Ovary (tissue), 9 donors: Measurements from ENCODE around the gene FAM170B. TPM values are rescaled to one million over a fixed set of nuclear protein-coding genes. Genes with fewer than 3 reads are reported as not detected.

ENCODE experiments used
- DNase-seq, 5 donors: peaks; one replicate each; pipeline ENCODE4 v3.0.0-alpha.2; 2019 to 2020
- H3K27ac ChIP-seq, 2 donors: fragments of 200-600 bp; one replicate each; pipeline versions ENCODE4 v1.5.1 to v1.8.0; 2019 to 2022
- H3K27me3 ChIP-seq: fragments of 200-600 bp; one replicate; pipeline ENCODE4 v1.8.0; 2022
- H3K36me3 ChIP-seq: fragments of 200-600 bp; sonication (generic); one replicate; pipeline ENCODE4 v1.5.1; 2019
- H3K4me1 ChIP-seq: one replicate; pipeline ENCODE4 v1.8.1; 2013; ENCODE audit warnings: mild to moderate bottlenecking, moderate library complexity; ENCODE audit not compliant: insufficient read depth
- H3K4me3 ChIP-seq: fragments of 200-600 bp; sonication (generic); one replicate; pipeline ENCODE4 v1.5.1; 2017
- H3K9me3 ChIP-seq, 2 donors: fragments of 200-600 bp in 1 of 2; sonication (generic) in 1 of 2; one replicate each; pipeline versions ENCODE4 v1.5.1 to v1.8.1; 2013 to 2019; ENCODE audit warnings: mild to moderate bottlenecking in 1 of 2, moderate library complexity in 1 of 2
- EP300 ChIP-seq: sonication (generic); formaldehyde crosslinking; IDR thresholded peaks from one replicate; pipeline ENCODE4 v1.6.1; 2017; ENCODE audit warnings: antibody characterized with exemption
- POLR2A ChIP-seq: fragments of 450-650 bp; IDR thresholded peaks from one replicate; pipeline ENCODE4 v1.6.1; 2017; ENCODE audit warnings: antibody characterized with exemption, mild to moderate bottlenecking, moderate library complexity
- WGBS, 3 donors: extraction: QIAGEN DNeasy Blood & Tissue Kit in 1 of 3; methylation state at CpG; one replicate each; pipeline versions ENCODE4 v1.1.5 to v1.1.7; 2013 to 2017; 5-methylcytosine and 5-hydroxymethylcytosine counted together
- intact Hi-C, 4 donors: fragments of 100-400 bp; cut with DNase I; formaldehyde crosslinking; loops; one replicate each; pipeline versions ENCODE4 v1.11.0 to v1.15.1; 2022 to 2023
- polyA plus RNA-seq, 2 donors: library from polyadenylated mRNA; stranded (reverse); fragments of 200-250 nt in 1 of 2; fragments of 350-450 nt in 1 of 2; fragmentation: Illumina TruSeq in 1 of 2; extraction: RNeasy Lipid Tissue Mini Kit (QIAGEN cat#74804) in 1 of 2; gene quantifications; one replicate each; pipeline ENCODE4 v1.2.3, GENCODE V29; 2013 to 2014
- total RNA-seq, 7 donors: library from RNA; depleted of rRNA in 2 of 7; stranded (reverse); fragments of >200 nt in 2 of 7; fragmentation: NEBNext Ultra II Directional in 3 of 7; extraction: Animal tissue kit (Norgen Biotek cat#: 25700) in 3 of 7; gene quantifications; one replicate each; pipeline versions ENCODE4 v1.1.0 to v1.2.4, GENCODE V29; 2016 to 2023
- TF ChIP-seq, protein P1 (sequence below), 3 donors: fragments of 450-650 bp in 2 of 3; fragments of 200-600 bp in 1 of 3; IDR thresholded peaks; one replicate each; pipeline versions ENCODE4 v1.5.1 to v1.8.0; 2016 to 2022; ENCODE audit warnings: antibody characterized with exemption in 3 of 3, mild to moderate bottlenecking in 1 of 3
- donor health status: DM: no; HTN: no; CAD: no; lungs with moderate emphysema.
- donor health status: DM: no; HTN: no; CAD: no.
- donor health status: Bipolar disorder and iron deficiency.
- donor health status: DM: yes; HTN: yes; CAD: no.
- donor health status: DM: no; HTN: no; CAD: no.
- donor health status: DM: yes; HTN: yes; CAD: no.

The FAM170B gene
- total and polyA plus RNA-seq, 9 donors: not detected

DNA sequence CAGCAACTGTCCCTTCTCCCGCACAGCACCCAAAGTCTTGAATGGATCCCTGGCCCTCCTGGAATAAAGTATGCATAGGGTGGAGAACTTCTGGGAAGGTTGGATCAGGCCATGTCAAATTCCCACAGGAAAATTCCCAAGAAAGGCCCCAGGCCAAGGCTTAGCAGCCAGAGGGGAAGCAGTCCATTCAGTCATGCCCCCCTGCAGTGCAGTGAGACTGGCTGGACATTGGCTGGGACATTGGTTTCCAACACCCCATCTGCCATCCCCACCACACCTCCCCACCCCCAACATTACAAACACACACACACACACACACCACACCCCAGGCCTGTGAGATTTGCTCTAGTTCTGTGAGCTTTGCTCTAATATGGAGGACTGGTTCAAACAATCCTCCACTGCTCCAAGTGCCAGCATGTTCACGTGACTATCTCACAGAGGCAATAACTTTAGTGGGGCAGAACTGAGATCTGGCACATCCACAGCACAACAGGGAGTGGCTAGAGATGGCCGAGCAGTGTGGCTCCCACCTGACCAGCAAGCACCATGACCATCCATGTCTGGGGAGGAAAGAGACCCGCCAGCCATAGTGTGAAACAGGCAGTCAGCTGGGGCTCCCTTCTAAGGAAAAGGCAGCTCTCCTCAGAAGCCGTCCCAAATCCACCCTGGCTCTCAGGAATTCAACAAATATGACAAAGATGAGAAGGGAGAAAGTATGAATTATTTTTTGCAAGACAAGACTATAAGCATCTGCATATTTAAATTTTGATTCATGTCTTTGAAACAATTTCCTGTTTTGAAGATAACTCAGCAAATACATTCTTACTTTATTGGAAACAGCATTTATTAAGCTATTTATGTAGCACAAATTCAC lies 6.7 kb upstream of the FAM170B start:
- TF ChIP-seq EP300 (no peak), POLR2A (no peak)
- TF ChIP-seq, protein P1, sequence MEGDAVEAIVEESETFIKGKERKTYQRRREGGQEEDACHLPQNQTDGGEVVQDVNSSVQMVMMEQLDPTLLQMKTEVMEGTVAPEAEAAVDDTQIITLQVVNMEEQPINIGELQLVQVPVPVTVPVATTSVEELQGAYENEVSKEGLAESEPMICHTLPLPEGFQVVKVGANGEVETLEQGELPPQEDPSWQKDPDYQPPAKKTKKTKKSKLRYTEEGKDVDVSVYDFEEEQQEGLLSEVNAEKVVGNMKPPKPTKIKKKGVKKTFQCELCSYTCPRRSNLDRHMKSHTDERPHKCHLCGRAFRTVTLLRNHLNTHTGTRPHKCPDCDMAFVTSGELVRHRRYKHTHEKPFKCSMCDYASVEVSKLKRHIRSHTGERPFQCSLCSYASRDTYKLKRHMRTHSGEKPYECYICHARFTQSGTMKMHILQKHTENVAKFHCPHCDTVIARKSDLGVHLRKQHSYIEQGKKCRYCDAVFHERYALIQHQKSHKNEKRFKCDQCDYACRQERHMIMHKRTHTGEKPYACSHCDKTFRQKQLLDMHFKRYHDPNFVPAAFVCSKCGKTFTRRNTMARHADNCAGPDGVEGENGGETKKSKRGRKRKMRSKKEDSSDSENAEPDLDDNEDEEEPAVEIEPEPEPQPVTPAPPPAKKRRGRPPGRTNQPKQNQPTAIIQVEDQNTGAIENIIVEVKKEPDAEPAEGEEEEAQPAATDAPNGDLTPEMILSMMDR (IDR thresholded peaks at IDR 0.05): no peak

DNA sequence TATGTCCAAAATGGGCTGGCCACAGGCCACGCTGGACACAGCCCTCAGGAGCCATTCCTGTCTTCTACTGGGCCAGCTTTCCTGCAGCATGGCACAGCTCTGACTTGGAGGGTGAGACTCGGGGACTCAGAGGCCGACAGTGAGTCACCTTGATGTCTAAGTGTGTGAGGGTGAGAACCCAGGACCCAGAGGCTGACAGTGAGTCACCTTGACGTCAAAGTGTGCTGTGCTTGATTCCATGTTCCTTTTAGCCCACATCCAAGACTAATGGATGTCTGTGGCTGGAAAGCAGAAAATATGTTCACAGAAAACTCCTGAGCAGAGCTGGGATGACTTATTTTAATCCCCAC lies 6.0 kb upstream of the FAM170B start:
- intact Hi-C loops: no loop called here
- peaks cover 23% of the 10 kb centered on the region for H3K4me1 ChIP-seq
- DNase-seq: peak in 1 of 5 donors; percentile 36
- WGBS, 3 donors: 72 to 86% (median 81%) methylated on average over 4 of the region's 4 CpGs
- TF ChIP-seq EP300 (no peak), POLR2A (no peak)
- TF ChIP-seq, protein P1 (IDR thresholded peaks at IDR 0.05): no peak
- no peaks in the 10 kb centered on the region for H3K36me3 ChIP-seq
- no peaks in the 10 kb centered on the region for H3K9me3 ChIP-seq
- no peaks in the 10 kb centered on the region for H3K27me3 ChIP-seq
- H3K4me3 ChIP-seq: no peak overlapping the region
- H3K27ac ChIP-seq: peak overlapping the region; percentile 54 to 69

More for the DNA sequence above, 6.7 kb upstream of the FAM170B start:
- no peak for DNase-seq
- intact Hi-C loops: no loop called here
- Histone ChIP-seq H3K9me3 (no peaks in the 10 kb centered on the region), H3K4me1 (peaks cover 21% of the 10 kb centered on the region), H3K27me3 (no peaks in the 10 kb centered on the region), H3K27ac (peak overlapping the region in 1 of 2 donors; percentile 69), H3K36me3 (no peaks in the 10 kb centered on the region), H3K4me3 (no peak overlapping the region)
- 62 to 84% (median 79%) methylated on average over 5 of the region's 5 CpGs for WGBS, 3 donors

DNA sequence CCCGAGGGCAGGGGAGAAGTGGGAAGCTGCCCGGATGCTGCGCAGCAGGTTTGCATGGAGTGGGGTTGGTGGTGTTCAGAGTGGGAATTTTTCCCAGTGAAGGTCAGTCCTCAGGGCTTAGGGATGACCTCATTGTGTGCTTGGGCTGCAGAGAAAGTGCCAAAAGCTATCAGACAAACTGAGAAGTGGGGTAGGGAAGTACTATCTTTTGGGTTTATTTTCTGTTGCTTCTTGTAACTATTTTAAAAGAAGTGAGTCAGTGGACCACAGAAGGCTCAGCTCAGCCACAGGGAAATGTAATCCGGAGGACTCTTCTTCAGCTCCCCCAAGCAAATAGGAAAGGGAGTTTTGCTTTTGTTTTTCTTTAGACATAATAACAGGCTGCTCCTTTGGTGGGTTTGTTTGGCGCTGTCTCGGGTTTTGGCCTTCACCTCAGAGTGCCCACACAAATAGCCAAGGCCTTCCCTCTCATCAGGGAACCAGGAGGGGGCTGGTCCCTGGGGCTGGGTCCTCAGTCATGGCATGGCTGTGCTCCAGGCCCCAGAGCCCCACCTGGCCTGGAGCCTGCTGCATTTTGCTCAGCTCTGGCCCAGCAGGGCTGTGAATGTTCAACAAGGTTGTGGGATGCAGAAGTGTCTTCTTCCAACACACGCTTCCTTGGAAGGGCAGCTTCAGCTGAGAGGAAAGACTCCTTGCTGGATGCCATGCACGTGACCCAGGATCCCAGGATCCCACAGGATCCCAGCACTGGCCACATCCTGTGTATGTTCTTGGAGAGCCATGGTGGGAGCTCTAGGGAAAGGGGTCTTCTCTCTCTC lies 5.4 kb upstream of the FAM170B start:
- Histone ChIP-seq H3K36me3 (no peaks in the 10 kb centered on the region), H3K4me1 (peaks cover 21% of the 10 kb centered on the region), H3K27ac (peak overlapping the region; percentile 54 to 69), H3K4me3 (no peak overlapping the region), H3K9me3 (no peaks in the 10 kb centered on the region), H3K27me3 (no peaks in the 10 kb centered on the region)
- WGBS, 3 donors: 9 to 24% (median 20%) methylated on average over 8 of the region's 8 CpGs
- no peak for TF ChIP-seq EP300
- peak; percentile 27 to 58 (median 39) for DNase-seq
- intact Hi-C loops: no loop called here

DNA sequence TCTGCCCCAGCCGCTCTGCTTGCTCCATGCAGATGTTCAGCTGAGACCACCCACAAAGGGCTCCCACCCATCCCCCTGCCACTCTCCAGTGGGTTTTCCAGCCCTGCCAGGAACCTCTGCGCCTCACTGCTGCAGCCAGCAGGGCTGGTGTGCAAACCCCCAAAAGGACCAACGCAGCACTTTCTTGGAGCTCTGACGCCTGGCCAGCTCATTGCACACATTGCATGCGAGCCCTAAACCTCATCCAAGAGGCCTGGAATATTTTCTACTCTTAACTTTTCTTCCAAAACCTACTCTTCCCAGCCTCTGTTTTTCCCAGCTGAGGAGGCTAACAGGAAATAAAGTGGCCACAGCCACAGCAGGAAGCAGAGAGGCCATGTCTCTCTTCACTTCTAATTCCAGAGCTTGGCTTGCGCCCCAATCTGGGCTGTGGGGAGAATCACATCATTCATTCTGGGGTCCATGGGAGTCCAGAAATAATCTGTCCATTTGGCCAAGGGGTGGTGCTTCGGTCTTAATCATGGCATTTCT lies 4.6 kb upstream of the FAM170B start:
- DNase-seq: peak in 3 of 5 donors; percentile 30 to 47 (median 32)
- WGBS, 3 donors: 52 to 67% (median 67%) methylated on average over 7 of the region's 7 CpGs

More for the DNA sequence above, 4.6 kb upstream of the FAM170B start:
- H3K27ac ChIP-seq: peak overlapping the region in 1 of 2 donors; percentile 69
- H3K4me1 ChIP-seq: peaks cover 19% of the 10 kb centered on the region
- H3K27me3 ChIP-seq: no peaks in the 10 kb centered on the region
- H3K36me3 ChIP-seq: no peaks in the 10 kb centered on the region
- TF ChIP-seq, protein P1 (IDR thresholded peaks at IDR 0.05): no peak
- TF ChIP-seq EP300 (no peak), POLR2A (no peak)
- no peak overlapping the region for H3K4me3 ChIP-seq
- H3K9me3 ChIP-seq: no peaks in the 10 kb centered on the region
- intact Hi-C loops: no loop called here
